Ovary (tissue), 3 donors: ENCODE data around the gene SEC14L1.

ENCODE experiments used
- CTCF ChIP-seq, 3 donors: fragments of 450-650 bp in 2 of 3; fragments of 200-600 bp in 1 of 3; IDR thresholded peaks; one replicate each; pipeline versions ENCODE4 v1.5.1 to v1.8.0; 2016 to 2022; ENCODE audit warnings: antibody characterized with exemption in 3 of 3, mild to moderate bottlenecking in 1 of 3
- EP300 ChIP-seq: sonication (generic); formaldehyde crosslinking; IDR thresholded peaks from one replicate; pipeline ENCODE4 v1.6.1; 2017; ENCODE audit warnings: antibody characterized with exemption
- POLR2A ChIP-seq: fragments of 450-650 bp; IDR thresholded peaks from one replicate; pipeline ENCODE4 v1.6.1; 2017; ENCODE audit warnings: antibody characterized with exemption, mild to moderate bottlenecking, moderate library complexity
- donor health status: DM: no; HTN: no; CAD: no.

- no peak for TF ChIP-seq POLR2A
- no peak for TF ChIP-seq CTCF (IDR thresholded peaks at IDR 0.05)
- no peak for TF ChIP-seq EP300
Measured at GRCh38 chr17:77143306-77143705, 2.5 kb downstream of the SEC14L1 start.
